Bladder microvascular endothelial cell (primary cell): ENCODE measurements around the gene CYP2C18. TPM values are rescaled to one million over a fixed set of nuclear protein-coding genes. Genes with fewer than 3 reads are reported as not detected.

Source experiments
- total RNA-seq: library from RNA; depleted of rRNA; stranded (reverse); fragments of >200 nt; gene quantifications from 2 replicates; pipeline ENCODE4 v1.2.3, GENCODE V29; 2014

Gene CYP2C18
- not detected in 2 replicates for total RNA-seq

GRCh38 chr10:94683214-94684054, at the start of gene CYP2C18:
Gene CYP2C18, plus strand, starts transcription at chr10:94683729. Its CDS starts 91 bp downstream, at chr10:94683820.

GRCh38 chr10:94762393-94762792, 78.9 kb downstream of the CYP2C18 start, which contains the start of gene CYP2C19:
Gene CYP2C19, plus strand, starts transcription at chr10:94762681. Its CDS starts 25 bp downstream, at chr10:94762706.

Other genes starting within 250 kb of the CYP2C18 start
- 36.6 and 51.0 TPM in 2 replicates for gene HELLS, start 137.9 kb upstream of the CYP2C18 start, total RNA-seq
- 0.06 TPM in 1 of 2 replicates, not detected in the other for gene CYP2C19, start 79.0 kb downstream of the CYP2C18 start, total RNA-seq